ENCODE data around the gene MAFG.
A peak's percentile ranks its signal among the peaks of the same experiment; 100 is the strongest.

MAFG gene

DNA sequence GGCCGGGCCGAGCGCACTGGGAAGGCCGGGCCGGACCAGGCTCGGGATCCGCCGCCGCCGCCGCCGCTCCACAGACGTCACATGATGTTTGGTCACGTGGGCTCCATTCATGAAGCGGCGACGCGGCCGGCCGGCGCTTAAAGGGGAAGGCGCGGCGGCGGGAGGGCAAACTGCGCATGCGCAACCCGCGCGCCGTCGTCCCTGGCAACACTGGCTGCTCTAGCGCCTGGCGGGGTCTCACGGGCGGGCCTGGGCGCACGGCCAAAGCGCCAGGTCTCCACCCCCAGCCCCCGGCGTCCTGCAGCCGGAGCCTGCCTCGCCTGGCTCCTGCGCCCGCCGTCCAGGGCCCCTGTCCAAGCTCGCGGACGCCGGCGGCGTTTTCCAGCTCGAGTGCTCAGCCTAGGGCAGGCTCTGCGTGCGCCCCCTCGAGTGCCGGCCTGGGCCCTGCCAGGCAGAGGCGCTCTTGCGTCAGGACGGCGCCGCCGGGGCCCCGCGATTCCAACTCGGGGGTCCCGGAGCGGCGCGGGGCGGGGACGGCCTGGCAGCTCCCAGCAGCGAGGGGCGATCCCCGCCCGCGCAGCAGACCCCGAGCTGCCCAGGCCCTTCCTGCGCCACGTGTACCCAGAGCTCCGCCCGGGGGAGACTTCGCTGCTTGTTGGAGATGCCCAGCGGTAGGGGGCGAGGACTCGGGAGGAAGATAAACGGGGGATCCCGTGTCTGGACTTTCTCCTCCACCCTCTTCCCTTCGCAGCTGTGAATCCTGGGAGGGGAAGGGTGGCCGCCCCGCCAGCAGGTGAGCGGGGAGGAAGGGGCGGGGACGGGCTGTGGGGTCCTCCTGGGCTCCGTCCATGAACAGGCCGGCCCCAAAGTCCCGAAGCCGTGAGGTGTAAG, at the start of gene MAFG:
MAFG (minus strand) TSS at position 83 of the 891 bp plus-strand sequence. CDS start 4,550 bp downstream, outside the sequence.
- peak; percentile 90 for DNase-seq

DNA sequence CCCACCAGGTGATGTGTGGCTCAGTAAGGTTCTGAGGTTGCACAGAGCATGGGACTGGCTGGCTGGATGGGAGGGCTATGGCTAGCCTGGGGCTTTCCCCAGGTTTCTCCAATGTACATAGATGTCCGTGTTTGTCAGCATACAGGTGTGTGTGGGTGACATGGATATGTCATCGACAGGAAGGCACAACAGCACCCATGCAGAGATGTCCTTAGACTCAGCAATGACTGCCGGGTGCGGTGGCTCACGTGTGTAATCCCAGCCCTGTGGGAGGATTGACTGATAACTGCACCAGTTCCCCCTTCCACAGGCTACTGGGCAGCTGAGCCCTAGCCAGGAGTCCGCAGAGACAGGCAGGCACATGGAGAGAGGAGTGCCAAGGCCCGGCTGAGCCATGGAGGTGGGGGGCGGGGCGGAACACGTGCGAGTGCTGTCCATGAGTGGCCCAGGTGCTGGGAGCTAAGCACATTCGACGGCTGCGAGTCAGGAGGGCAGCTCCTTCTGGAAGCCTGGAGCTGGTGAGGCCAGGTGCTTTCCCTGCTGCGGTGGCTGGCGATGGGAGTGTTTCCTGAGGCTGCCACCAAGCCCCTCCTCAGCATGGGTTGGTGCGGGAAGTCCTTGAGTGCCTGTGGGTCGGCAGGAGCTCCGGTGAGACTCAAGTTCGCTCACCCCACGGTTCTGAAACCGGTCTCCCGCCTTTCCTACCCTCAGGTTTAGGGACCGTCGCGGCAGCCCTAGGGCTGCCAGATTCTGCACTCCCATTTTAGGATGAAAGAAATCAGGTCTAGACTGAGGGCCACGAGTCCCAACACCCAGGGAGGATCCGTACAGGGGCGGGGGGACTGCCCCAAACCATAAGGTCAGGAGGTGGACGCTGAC, 49.0 kb upstream of the MAFG start:
- DNase-seq, result no peak

DNA sequence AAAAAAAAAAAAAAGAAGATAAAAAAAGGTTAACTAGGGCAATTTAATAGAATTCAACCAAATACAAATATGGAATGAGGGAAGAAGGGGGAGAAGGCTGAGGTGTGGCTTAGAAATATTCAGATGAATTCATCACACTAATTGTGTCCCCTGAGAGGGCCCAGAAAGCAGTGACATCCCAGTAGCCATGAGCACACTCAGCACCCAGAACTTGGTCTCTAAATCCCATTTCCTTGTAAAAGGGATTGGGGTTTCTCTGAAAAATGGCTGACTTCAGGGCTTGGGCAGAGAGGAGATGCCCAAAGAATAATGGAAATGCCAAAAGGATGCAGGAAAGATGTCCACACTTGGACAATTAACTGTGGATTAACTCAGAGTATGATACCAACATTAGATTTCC, 45.9 kb upstream of the MAFG start:
- DNase-seq, result no peak

DNA sequence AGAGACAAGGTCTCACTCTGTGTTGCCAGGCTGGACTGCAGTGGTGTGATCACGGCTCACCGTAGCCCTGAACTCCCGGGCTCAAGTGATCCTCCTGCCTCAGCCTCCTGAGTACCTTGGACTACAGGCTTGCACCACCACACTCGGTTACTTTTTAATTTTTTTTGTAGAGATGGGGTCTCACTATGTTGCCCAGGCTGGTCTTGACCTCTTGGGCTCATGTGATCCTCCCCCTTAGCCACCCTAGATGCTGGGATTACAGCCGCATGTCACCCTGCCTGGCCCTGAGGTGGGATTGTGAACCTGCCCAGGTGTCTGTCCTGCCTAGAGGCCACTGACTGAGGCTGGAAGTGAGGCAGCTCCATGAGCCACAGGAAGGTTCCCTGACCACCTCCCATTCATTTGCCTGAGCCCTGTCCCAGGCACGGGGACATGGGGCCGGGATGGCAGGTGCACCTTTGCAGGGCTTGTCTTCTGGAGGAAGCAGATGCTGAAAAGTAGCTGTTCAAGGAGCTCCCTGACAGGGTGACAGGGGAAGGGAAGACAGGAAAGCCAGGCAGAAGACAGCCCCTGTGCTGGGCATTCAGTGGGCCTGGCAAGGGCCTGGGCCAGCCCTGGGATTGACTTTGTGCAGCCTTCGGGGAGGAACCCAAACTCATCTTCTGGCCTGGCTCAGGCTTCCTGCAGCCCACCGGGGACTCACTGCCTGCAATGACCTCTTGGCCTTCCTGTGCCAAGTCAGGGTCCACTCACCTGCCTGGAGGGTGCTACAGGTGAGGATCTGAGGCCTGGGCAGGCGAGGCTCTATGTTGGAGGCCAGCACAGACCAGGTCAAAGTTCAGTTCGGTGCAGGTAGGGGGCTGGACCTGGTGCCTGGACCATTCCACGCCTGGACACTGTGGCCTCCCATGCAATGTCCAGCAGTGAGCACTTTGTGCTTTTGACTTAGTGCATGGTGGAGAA, 41.6 kb upstream of the MAFG start:
- no peak for DNase-seq

DNA sequence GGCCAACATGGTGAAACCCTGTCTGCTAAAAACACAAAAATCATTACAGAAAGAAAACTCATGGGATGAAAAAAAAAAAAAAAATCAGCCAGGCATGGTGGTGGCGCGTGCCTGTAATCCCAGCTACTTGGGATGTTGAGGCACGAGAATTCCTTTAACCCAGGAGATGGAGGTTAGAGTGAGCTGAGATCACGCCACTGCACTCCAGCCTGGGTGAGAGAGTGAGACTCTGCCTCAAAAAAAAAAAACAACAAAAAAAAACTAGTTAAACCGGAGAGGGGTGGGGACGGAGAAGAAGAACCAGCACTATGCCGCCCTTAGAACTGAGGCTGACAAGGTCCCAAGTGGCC, 40.8 kb upstream of the MAFG start:
- DNase-seq, result no peak

DNA sequence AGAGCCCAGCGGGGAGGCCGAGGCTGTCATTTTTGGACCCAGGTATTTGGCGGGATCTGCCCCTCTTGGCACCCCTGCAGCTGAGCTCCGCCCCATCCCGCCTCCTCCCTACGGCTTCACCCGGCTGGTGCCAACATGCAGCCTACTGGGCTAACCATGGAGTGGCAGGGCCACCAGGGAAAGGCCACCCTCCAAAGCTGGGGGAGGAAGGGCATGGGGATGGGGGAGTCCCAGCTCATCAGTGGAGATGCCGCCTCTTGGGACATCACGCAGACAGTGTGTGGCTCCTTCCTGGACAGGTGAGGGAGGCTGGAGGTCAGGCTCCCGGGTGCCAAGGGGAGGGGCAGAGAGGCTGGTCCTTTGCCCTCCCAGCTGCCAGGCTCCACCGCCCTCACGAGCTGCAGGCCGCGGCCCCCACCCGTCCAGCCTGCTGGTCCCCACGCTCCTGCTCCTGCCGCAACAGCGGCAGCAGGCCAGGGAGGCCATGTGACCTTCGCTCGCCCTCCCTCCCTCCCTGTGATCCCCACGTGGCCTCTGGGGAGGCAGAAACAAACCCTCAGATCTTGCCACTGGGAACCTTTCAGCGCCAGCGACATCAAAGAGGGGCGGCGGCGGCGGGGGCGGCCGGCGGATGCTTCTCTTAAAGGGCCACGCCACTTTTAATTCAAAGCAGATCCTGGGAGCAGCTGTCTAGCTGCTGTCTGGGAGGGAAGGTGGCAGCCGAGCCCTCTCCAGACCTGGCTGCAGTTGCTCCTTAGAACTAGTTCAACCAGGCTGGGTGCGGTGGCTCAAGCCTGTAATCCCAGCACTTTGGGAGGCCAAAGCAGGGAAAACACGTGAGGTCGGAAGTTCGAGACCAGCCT, 40.2 kb upstream of the MAFG start:
- peak; percentile 83 for DNase-seq

DNA sequence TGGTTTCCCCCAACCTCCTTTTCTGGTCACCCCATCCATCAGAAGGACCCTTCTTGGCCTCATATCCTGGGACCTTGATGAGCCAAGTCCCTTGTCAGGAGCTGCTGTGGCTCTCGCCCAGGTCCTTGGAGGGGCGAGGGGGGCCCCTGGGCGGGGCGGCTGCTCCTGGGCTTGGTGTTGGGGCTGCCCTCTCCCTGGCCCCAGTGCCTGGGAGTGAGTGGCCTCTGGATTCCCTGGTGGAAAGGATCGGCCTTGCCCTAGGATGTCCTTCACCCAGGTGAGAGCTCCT, 39.7 kb upstream of the MAFG start:
- DNase-seq, result no peak

DNA sequence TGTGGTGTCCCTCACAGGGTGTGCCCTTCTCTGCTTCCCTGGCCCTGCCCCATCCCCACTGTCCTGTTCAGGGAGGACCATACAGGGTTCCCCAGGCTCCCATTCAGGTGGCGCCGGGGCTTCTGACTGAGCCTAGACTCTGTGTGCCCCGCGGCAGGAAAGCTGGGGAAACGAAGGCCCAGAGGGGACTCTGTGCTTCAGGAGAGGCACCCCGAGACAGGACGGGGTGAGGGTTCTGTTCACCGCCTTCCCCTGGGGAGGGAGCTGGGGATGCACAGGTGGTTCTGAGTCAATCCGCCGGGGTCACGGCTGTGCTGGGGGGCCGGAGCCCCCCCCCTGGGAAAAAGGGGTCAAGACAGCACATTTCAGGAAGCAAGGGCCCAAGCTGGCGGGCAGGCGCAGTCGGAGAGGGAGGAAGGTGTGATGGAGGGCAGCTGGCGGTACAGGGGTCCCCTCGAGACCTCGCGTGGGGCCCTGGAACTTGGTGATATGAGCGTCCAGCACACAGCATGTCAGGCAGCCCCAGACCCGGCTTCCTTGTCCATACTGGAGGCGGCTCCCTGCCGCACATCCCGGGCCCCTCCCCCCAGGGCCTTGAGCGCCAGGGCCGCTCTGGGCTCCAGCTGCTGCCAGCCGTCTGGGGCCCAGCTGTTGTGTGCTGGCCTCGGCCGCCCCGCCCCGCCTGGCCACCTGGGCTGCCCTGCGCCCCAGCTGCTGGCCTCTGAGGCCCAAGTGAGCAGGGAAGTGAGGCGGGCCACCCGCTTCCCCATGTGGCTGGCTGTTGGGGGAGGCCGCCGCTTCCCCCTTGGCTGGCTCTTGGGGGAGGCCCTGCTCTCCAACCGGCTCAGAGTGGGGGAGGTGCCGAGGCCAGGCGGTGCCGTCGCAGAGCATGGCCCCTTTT, 39.1 kb upstream of the MAFG start:
- DNase-seq, result no peak

DNA sequence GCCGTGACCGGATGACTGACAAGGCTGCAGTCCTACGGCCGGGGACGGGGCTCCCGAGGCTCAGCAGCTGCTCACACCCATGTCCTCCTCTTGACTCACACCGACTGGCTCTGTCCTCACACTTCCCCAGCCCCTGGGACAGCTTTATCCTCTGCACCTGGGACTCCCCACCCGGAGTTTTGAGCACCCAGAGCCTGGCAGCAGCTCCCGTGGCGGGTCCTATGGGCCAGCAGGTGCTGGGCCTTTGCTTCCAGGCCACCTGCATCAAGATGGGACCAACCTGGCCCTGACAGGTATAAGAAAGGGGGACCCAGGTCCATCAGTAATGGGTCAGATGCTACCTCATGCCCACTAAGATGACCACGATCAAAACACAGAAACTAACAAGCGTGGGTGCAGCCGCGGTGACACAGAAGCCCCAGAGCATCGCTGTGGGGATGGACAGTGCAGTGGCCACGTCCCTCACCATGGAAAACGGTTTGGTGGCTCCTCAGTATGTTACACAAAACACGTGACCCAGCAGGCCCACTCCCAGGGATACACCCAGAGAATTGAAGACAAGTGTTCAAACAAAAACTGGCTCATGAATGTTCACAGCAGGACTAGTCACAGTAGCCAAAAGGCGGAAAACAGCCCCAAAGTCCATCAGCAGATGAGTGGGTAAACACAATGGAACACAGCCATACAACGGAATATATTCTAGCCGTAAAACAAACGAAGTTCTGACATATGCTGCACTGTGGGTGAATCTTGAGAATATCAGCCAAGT, 36.7 kb upstream of the MAFG start:
- no peak for DNase-seq

DNA sequence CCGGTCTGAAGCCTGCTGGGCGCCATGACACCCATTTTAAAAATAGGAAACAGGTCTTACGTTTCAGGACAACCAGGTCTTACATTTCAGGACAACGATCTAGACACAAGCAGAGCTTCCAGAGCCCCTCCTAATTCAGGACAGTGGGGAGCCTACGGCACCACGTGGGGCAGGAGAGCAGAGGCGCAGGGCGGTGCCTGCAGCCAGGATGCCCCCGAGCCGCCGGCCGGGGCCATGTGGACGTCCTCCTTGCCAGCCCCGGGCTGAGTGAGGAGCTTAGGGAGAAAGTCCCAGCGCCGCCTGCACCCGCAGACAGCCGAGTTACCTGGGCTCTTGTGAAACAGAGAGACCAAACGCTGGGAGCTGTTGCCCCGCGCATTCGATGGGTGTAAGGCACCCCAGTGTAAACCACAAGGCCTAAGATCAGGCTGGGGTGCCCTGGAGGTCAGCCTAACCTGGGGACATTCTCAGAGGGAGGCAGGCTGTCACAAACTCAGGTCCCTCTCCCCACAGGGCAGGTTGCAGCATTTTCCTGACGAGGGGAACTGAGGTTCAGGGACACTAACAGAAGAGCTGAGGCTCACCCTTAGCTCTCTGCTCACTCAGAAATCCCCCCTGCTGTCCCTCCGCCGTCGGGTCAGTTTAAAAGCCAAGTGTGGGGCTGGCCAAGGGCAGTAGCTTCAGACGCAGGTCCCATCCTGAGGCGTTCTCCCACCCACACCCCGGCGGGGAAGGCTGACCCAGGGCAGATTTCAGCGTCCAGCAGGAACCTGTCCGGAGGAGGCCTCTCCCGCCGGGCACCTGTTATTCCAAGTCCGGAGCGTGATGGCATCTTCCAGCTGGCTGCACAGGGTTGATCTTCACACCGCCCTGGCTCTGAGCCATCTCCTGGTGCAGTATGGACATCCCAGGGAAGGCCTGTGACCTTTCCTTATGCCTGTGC, 35.2 kb upstream of the MAFG start:
- no peak for DNase-seq

DNA sequence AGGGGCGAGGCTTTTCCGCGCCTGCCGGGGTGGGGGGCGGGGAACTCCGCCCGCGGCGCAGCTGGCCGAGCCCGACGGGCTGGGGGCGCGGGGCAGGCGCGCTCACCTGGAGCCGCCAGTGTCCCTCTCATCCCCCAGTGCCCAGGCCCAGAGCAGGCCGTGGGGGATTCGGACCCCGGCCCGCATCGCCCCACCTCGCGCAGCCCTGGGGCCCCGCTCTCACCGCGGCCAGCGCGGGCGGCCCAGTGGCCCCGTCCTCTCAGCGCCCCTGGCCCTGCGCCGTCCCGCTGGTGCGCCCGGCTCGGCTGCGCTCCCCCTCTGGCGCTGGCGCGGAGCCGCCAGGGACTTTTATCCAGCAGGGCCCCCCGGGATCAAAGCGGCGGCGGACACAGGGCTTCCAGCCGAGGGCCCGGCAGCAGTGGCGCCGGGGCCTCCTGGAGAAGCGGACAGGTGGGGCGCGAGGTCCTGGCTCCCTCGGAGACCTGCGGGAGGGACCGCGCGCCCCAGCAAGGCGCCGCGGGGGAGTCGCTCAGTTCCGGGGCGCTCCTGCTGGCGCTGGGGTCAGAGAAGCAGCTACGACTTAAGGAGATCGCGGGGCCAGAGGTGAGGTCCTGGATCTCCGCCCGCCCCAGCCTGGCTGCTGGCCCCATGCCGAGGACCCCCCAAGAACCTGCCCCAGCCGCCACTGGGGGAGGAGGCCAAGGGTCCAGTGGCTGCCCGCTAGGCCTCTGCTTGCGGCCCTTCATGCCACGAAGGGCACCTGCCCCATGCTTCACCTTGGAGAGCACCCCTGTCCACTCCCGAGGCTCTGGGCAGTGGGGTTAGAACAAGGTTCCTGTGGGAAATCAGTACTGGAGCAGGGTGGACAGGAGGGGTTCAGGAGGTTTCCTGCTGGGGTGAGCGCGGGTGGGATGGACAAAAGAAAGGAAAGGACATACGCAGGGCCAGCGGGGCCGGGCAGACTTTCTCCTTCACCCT, 34.3 kb upstream of the MAFG start:
- DNase-seq, result no peak

DNA sequence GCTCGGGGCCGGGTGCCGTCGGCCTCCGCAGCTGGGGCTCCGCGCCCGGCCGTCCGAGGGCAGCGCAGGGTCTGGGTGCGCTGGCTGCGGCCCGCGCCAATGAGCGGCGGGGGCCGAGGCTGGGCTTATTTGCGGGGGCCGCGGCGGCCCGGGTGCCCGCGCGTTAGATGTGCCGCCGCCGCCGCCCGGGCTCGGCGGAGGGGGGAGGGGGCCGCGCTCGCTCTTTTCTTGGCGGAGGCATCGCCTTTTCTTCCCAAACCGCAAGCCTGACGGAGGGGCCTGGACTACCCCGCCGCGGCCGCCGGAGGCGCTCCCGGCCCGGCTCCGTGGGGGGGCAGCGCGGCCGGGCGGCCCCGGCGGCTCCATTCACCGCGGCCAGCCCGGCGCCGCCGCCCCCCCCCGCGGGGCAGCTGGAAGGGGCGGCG, 33.6 kb upstream of the MAFG start, which contains the start of gene NOTUM:
NOTUM (minus strand) TSS at position 101 of the 425 bp plus-strand sequence. CDS start 278 bp downstream, outside the sequence.
- no peak for DNase-seq

DNA sequence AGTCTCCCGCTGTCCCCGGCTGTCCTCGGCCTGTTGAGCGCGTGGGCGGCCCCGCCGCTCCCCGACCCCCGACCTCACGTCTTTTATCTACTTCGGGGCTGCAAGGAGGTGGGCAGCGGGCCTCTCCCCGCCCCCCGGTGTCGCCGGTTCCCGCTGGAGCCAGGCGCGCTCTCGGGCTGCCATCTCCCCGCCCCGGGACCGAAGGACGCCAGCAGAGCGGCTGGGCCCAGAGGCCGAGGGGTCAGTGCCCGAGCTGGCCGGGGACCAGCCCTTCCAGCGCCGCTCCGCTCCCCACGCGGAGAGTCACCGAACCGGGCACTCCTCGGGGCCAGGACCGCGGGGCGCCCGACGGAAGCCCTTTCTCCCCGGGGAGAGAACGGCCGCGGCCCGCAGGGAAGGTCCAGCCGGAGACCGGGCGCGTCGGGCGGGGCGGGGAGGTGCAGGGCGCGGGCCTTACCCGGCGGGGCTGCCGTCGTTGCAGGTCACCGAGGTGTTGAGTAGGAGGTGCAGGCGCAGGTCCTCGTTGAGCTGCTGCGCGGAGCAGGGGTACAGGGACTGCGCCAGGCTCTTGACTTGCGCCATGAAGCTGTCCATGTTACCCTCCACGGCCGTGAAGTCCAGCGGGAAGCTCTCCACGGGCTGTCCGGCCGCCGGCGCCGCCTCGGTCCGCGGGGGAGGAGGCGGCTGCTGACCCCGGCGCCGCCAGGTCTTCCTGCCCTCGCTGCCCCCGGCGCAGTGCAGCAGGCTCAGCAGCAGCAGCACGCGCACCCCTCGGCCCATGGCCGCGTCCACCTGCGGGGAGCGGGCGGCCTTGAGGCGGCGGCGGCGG, 32.8 kb upstream of the MAFG start:
- DNase-seq, result no peak

DNA sequence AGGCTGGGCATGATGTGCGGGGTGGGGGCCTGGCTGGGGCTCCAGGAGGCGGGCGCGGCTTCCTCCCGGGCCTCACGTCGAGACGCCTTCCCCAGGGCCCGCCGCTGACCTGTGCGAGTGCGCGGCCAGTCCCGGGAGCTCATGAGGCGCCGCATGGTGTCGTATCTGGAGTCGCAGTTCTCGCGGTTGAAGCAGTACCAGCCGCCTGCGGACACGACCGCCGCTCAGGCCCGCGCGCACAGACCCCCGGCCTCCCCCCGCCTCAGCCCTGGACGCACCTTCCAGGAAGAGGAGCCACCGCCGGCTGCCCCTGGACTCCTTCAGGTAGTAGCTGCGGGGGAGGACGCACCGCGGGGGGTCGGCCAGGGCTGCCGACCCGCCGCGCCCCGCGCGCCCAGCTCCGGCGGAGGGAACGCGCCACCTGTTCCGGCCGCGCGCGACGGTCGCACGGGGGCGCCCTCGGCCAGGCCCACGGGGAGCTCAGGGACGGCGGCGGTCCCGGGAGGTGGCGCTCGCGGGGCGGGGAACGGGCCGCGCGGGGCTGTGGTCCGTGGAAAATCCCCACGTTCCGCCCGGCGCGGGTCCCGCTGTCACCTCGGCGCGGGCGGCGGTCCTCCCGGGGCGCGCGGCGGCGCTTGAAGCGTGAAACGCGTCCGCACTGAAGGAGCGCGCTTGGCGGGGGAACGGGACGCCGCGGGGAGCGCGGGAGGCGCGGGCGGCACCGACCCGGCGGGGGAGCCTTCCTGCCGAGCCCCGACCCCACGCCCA, 32.0 kb upstream of the MAFG start:
- DNase-seq, result peak; percentile 77

DNA sequence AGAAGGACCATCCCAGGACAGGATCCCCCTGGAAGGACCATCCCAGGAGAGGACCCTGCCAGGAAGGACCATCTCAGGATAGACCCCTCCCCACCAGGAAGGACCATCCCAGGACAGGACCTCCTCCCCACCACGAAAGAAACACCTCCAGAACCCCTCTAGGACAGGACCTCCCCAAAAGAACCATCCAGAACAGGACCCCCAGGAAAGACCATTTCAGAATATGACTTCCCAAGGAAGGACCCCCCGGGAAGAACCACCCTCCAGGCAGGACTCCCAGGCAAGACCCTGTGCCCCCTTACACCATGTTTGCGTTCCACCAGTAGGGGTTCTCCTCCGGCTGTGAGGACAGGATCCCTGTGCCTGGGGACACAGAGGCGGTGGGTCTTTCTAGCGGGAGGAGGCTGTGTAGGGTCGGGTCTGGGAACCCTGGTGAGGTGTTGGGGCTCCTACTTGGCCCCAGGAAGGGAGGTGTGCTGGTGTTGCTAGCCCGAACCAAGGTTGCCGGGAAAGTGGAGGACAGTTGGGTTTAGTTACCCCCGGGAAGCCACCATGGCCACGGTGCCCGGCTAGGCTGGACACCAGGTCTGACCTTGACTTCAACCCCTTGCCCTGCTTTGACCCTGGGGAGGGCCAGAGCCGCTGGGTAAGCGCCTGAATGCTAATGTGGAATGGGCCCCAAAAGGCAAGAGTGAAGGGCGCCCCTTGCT, 31.3 kb upstream of the MAFG start:
- DNase-seq, result no peak

Data from CD4-positive, alpha-beta T cell treated with Interferon gamma for 1 hour (primary cell).